CD14-positive monocyte (primary cell): ENCODE data around the gene TSSK2. TPM values are rescaled to one million over a fixed set of nuclear protein-coding genes. Genes with fewer than 3 reads are reported as not detected.
A peak's percentile ranks its signal among the peaks of the same experiment; 100 is the strongest.

Experiments used
- DNase-seq, 3 donors: peaks; one replicate each; pipeline ENCODE4 v3.0.0-alpha.2; 2011 to 2022
- H2AFZ ChIP-seq: 2 replicates; pipeline ENCODE4 v1.6.0; 2012; ENCODE audit warnings: mild to moderate bottlenecking, low read depth, low read length, inconsistent platforms; ENCODE audit not compliant: insufficient read depth, poor library complexity, severe bottlenecking
- H3K27ac ChIP-seq, 2 donors: 1 replicate in 1 of 2; 2 replicates in 1 of 2; pipeline ENCODE4 v1.5.1; 2012 to 2013; ENCODE audit warnings: low read length in 2 of 2, control low read depth in 1 of 2, inconsistent platforms in 1 of 2, low read depth in 1 of 2, mild to moderate bottlenecking in 1 of 2
- H3K27me3 ChIP-seq, 2 donors: one replicate each; pipeline versions ENCODE4 v1.6.0 to v1.6.1; 2011 to 2013; ENCODE audit warnings: low read length in 2 of 2; ENCODE audit not compliant: control insufficient read depth in 2 of 2, insufficient read depth in 2 of 2
- H3K36me3 ChIP-seq, 2 donors: replicated peaks in 1 of 2; 1 replicate in 1 of 2; 2 replicates in 1 of 2; pipeline versions ENCODE4 v1.5.1 to v1.6.1; 2012 to 2013; ENCODE audit warnings: low read length in 2 of 2, control low read depth in 1 of 2, inconsistent platforms in 1 of 2, mild to moderate bottlenecking in 1 of 2; ENCODE audit not compliant: insufficient read depth in 2 of 2, control insufficient read depth in 1 of 2
- H3K4me1 ChIP-seq, 2 donors: 1 replicate in 1 of 2; 2 replicates in 1 of 2; pipeline versions ENCODE4 v1.5.1 to v1.6.1; 2012 to 2013; ENCODE audit warnings: low read length in 2 of 2, control low read depth in 1 of 2, inconsistent platforms in 1 of 2, mild to moderate bottlenecking in 1 of 2, moderate library complexity in 1 of 2; ENCODE audit not compliant: insufficient read depth in 2 of 2, control insufficient read depth in 1 of 2
- H3K4me2 ChIP-seq: replicated peaks from 2 replicates; pipeline ENCODE3; 2012; ENCODE audit warnings: low read length, moderate library complexity, mild to moderate bottlenecking; ENCODE audit not compliant: poor library complexity, severe bottlenecking; ENCODE audit errors: extremely low read depth
- H3K4me3 ChIP-seq, 3 experiments: fragments of 200-600 bp in 1 of 3; sonication (generic) in 1 of 3; replicated peaks in 1 of 3; 1 replicate in 2 of 3; 2 replicates in 1 of 3; pipeline ENCODE4 v1.5.1; 2011 to 2013; ENCODE audit warnings: low read length in 3 of 3, mild to moderate bottlenecking in 3 of 3, control low read depth in 2 of 3, low read depth in 2 of 3, inconsistent platforms in 1 of 3, moderate library complexity in 1 of 3
- H3K79me2 ChIP-seq: 2 replicates; pipeline ENCODE4 v1.6.0; 2012; ENCODE audit warnings: mild to moderate bottlenecking, control low read depth, inconsistent platforms, low read length, moderate library complexity; ENCODE audit not compliant: insufficient read depth
- H3K9ac ChIP-seq: 2 replicates; pipeline ENCODE4 v1.6.0; 2017; ENCODE audit warnings: low read length, mild to moderate bottlenecking; ENCODE audit not compliant: insufficient read depth, poor library complexity, severe bottlenecking
- H3K9me3 ChIP-seq, 2 donors: replicated peaks in 1 of 2; 1 replicate in 1 of 2; 2 replicates in 1 of 2; pipeline versions ENCODE4 v1.5.1 to v1.6.1; 2012 to 2013; ENCODE audit warnings: low read length in 2 of 2, control low read depth in 1 of 2; ENCODE audit not compliant: control insufficient read depth in 1 of 2, insufficient read depth in 1 of 2
- H4K20me1 ChIP-seq: 2 replicates; pipeline ENCODE4 v1.6.0; 2012; ENCODE audit warnings: mild to moderate bottlenecking, low read length, control low read depth, moderate library complexity; ENCODE audit not compliant: insufficient read depth
- H3K27ac Mint-ChIP-seq, 7 donors: one replicate each; pipeline ENCODE4 v1.8.0; 2020; ENCODE audit warnings: mild to moderate bottlenecking in 7 of 7, mixed read lengths in 7 of 7, moderate library complexity in 6 of 7, inconsistent platforms in 2 of 7
- H3K27me3 Mint-ChIP-seq, 3 donors: one replicate each; pipeline ENCODE4 v1.8.0; 2021 to 2022; ENCODE audit warnings: low read depth in 3 of 3, mild to moderate bottlenecking in 3 of 3, mixed read lengths in 3 of 3, moderate library complexity in 3 of 3, inconsistent platforms in 1 of 3
- H3K36me3 Mint-ChIP-seq, 2 donors: one replicate each; pipeline ENCODE4 v1.8.0; 2020; ENCODE audit warnings: mixed read lengths in 2 of 2, inconsistent platforms in 1 of 2, mild to moderate bottlenecking in 1 of 2
- H3K4me1 Mint-ChIP-seq: one replicate; pipeline ENCODE4 v1.8.0; 2020; ENCODE audit warnings: mild to moderate bottlenecking, mixed read lengths
- H3K4me3 Mint-ChIP-seq, 2 donors: one replicate each; pipeline ENCODE4 v1.8.0; 2020; ENCODE audit warnings: mild to moderate bottlenecking in 2 of 2, mixed read lengths in 2 of 2, moderate library complexity in 1 of 2
- H3K9me3 Mint-ChIP-seq, 7 donors: one replicate each; pipeline ENCODE4 v1.8.0; 2020 to 2022; ENCODE audit warnings: mixed read lengths in 7 of 7, mild to moderate bottlenecking in 6 of 7, moderate library complexity in 6 of 7, inconsistent platforms in 2 of 7
- WGBS: methylation state at CpG from one replicate; pipeline ENCODE4 v1.1.5; 2013; ENCODE audit warnings: missing lambda C conversion rate; ENCODE audit not compliant: insufficient coverage; 5-methylcytosine and 5-hydroxymethylcytosine counted together
- intact Hi-C, 2 donors: fragments of 100-400 bp; cut with micrococcal nuclease; formaldehyde crosslinking; loops; one replicate each; pipeline versions ENCODE4 v1.15.0 to v1.15.1; 2023
- polyA plus RNA-seq, 3 donors: library from polyadenylated mRNA; depleted of rRNA in 1 of 3; unstranded in 2 of 3; stranded (reverse) in 1 of 3; fragments of 300-500 nt in 2 of 3; fragments of >200 nt in 1 of 3; fragmentation: Illumina TruSeq in 2 of 3; gene quantifications; 1 replicate in 2 of 3; 2 replicates in 1 of 3; pipeline ENCODE4 v1.2.3, GENCODE V29; 2012 to 2021
- TF ChIP-seq, protein P1 (sequence below): fragments of 200-600 bp; IDR thresholded peaks from one replicate; pipeline ENCODE4 v1.8.0; 2022; ENCODE audit warnings: antibody characterized with exemption, mild to moderate bottlenecking

Gene TSSK2
- polyA plus RNA-seq, 3 donors, result 0.04 TPM; not detected in 2

DNA sequence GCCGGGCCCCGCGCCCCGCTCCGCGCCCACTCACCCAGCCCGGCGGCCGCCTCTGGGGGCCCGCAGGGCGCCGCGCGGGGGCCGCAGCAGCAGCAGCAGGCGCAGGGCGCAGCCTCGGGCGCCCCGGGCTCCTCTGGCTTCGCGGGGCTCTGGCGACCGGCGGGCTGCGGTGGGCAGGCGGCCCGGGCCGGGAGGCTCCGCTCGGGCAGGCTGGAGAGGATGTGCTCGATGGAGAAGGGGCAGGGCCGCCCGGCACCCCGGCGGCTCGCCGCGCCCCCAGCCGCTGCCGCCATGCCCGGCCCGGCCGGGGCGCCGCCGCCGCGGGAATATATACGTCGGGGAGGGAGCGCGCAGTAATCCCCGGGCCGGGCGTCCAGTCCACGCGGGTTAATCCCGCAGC lies 18.9 kb downstream of the TSSK2 start, which contains the start of gene GSC2:
Gene GSC2, minus strand, starts transcription at position 302 of the 400 bp plus-strand sequence. Its CDS starts 9 bp downstream, at position 293.
- Histone ChIP-seq H3K79me2 (no peaks in the 10 kb centered on the region), H3K9ac (no peak within 1 kb of the TSS), H4K20me1 (no peaks in the 10 kb centered on the region), H3K4me2 (peak within 1 kb of the TSS; percentile 61), H3K36me3 (no peaks in the 10 kb centered on the region), H3K27me3 (peaks cover 35 to 62% of the 10 kb centered on the region in 2 donors), H3K4me1 (peaks cover 6 to 10% of the 10 kb centered on the region in 2 donors), H3K9me3 (peaks cover 10 to 13% of the 10 kb centered on the region in 2 donors), H3K4me3 (peak within 1 kb of the TSS in 1 of 3 experiments; percentile 47), H3K27ac (no peak within 1 kb of the TSS), H2AFZ (peak within 1 kb of the TSS; percentile 46)
- TF ChIP-seq, protein P1, sequence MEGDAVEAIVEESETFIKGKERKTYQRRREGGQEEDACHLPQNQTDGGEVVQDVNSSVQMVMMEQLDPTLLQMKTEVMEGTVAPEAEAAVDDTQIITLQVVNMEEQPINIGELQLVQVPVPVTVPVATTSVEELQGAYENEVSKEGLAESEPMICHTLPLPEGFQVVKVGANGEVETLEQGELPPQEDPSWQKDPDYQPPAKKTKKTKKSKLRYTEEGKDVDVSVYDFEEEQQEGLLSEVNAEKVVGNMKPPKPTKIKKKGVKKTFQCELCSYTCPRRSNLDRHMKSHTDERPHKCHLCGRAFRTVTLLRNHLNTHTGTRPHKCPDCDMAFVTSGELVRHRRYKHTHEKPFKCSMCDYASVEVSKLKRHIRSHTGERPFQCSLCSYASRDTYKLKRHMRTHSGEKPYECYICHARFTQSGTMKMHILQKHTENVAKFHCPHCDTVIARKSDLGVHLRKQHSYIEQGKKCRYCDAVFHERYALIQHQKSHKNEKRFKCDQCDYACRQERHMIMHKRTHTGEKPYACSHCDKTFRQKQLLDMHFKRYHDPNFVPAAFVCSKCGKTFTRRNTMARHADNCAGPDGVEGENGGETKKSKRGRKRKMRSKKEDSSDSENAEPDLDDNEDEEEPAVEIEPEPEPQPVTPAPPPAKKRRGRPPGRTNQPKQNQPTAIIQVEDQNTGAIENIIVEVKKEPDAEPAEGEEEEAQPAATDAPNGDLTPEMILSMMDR, result no peak
- Mint-ChIP-seq H3K27me3 (peaks cover 67 to 78% (median 71%) of the 10 kb centered on the region in 3 donors), H3K36me3 (peaks cover 0 to 10% of the 10 kb centered on the region in 2 donors), H3K9me3 (peaks cover 0 to 14% (median 13%) of the 10 kb centered on the region in 7 donors), H3K4me3 (peak within 1 kb of the TSS; percentile 47 to 84), H3K27ac (no peak within 1 kb of the TSS), H3K4me1 (peaks cover 8% of the 10 kb centered on the region)
- intact Hi-C loops, result no loop called here
- WGBS, result 4% methylated on average over 59 of the region's 59 CpGs
- DNase-seq, result no peak

DNA sequence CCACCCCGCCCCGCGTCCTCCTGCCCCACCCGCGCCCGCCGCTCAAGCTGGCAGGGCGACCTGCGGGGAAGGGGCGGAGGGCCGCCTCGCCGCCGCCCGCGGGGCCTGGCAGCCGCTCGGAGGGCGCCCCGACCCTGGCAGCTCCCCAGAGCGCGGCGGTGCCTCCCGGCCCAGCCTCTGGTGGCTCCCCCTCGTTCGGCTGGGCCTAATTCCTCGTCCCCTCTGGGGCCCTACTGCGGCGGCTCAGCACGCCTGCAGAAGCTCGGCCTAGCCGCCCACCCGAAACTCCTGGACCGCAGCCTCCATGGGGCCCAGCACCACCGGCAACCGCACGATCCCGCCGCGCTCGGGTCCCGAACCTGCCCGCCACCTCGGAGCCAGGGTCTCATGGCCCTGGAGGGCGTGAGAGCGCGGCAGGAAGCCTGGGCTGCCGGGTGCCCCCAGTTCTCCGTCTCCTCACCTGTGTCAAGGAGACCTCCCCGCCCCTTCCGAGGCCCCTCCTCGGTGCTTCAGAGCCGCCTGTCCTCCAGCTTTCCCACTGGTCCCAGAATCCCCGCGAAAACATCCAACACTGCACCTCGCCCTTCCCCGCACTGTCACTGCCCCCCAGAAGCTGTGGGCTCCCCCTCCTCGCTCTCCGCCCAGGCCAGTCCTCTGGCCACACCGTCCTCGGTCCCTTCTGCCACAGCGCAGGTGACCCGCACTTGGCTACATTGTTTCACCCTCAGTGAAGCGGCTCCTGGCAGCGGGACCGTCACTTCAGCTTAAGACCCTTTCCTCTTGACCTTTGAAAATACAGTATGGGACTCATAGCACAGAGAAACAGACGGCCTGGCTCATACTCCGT lies 19.6 kb downstream of the TSSK2 start:
- peaks cover 67 to 81% (median 71%) of the 10 kb centered on the region in 3 donors for H3K27me3 Mint-ChIP-seq
- DNase-seq, result no peak
- H3K4me1 Mint-ChIP-seq, result peaks cover 8% of the 10 kb centered on the region
- Histone ChIP-seq H3K27ac (no peak overlapping the region), H2AFZ (no peak overlapping the region), H4K20me1 (no peaks in the 10 kb centered on the region), H3K4me3 (no peak overlapping the region), H3K4me1 (peaks cover 6 to 10% of the 10 kb centered on the region in 2 donors), H3K4me2 (no peak overlapping the region), H3K9ac (no peak overlapping the region), H3K79me2 (no peaks in the 10 kb centered on the region), H3K27me3 (peaks cover 35 to 62% of the 10 kb centered on the region in 2 donors), H3K9me3 (peaks cover 10 to 13% of the 10 kb centered on the region in 2 donors), H3K36me3 (no peaks in the 10 kb centered on the region)
- H3K27ac Mint-ChIP-seq, result no peak overlapping the region
- H3K36me3 Mint-ChIP-seq, result peaks cover 0 to 10% of the 10 kb centered on the region in 2 donors
- H3K9me3 Mint-ChIP-seq, result peaks cover 0 to 14% (median 13%) of the 10 kb centered on the region in 7 donors
- 11% methylated on average over 67 of the region's 68 CpGs for WGBS
- H3K4me3 Mint-ChIP-seq, result peak overlapping the region in 1 of 2 donors; percentile 84
- intact Hi-C loops, result no loop called here
- TF ChIP-seq, protein P1, result no peak
